SK-N-MC (cell line): ENCODE measurements around the gene CPLX1.

Experiments
- DNase-seq: peaks from one replicate; pipeline ENCODE4 v3.0.0-alpha.2; 2011; ENCODE audit warnings: low read depth, low spot score
- H3K27ac ChIP-seq: fragments of 200-600 bp; sonication (generic); 2 replicates; pipeline ENCODE4 v1.5.1; 2016; ENCODE audit warnings: mixed run types
- H3K36me3 ChIP-seq: fragments of 200-600 bp; sonication (generic); 2 replicates; pipeline ENCODE4 v1.6.1; 2017; ENCODE audit warnings: antibody characterized with exemption, low read length, mixed read lengths; ENCODE audit not compliant: insufficient read depth
- H3K4me3 ChIP-seq: fragments of 200-600 bp; sonication (generic); 2 replicates; pipeline ENCODE4 v1.5.1; 2016
- H3K9ac ChIP-seq: fragments of 200-600 bp; sonication (generic); 2 replicates; pipeline ENCODE4 v1.8.0; 2017; ENCODE audit warnings: mixed run types, mixed read lengths; ENCODE audit not compliant: insufficient read length
- H3K9me3 ChIP-seq: fragments of 200-600 bp; sonication (generic); 2 replicates; pipeline ENCODE4 v1.6.1; 2017; ENCODE audit warnings: low read depth, mild to moderate bottlenecking, antibody characterized with exemption, low read length, moderate library complexity, mixed read lengths
- EZH2 ChIP-seq: fragments of 200-600 bp; sonication (generic); IDR thresholded peaks from one replicate; pipeline ENCODE4 v1.6.1; 2017; ENCODE audit warnings: antibody characterized with exemption
- FOXP2 ChIP-seq: optimal IDR thresholded peaks from 2 replicates; pipeline ENCODE3; 2011; ENCODE audit warnings: mild to moderate bottlenecking, moderate library complexity; ENCODE audit not compliant: insufficient read depth; ENCODE audit errors: extremely low read length, control extremely low read depth
- POLR2AphosphoS5 ChIP-seq: IDR thresholded peaks from 2 replicates; pipeline ENCODE4 v1.6.1; 2012; ENCODE audit warnings: mild to moderate bottlenecking, low read depth, low read length, borderline replicate concordance

The CPLX1 gene

GRCh38 chr4:833156-833555, 7.2 kb upstream of the CPLX1 start:
- TF ChIP-seq POLR2AphosphoS5 (no peak), FOXP2 (no peak), EZH2 (no peak)
- Histone ChIP-seq H3K4me3 (no peak overlapping the region), H3K9me3 (no peaks in the 10 kb centered on the region), H3K27ac (no peak overlapping the region), H3K9ac (no peak overlapping the region), H3K36me3 (no peaks in the 10 kb centered on the region)
- no peak for DNase-seq

DNA sequence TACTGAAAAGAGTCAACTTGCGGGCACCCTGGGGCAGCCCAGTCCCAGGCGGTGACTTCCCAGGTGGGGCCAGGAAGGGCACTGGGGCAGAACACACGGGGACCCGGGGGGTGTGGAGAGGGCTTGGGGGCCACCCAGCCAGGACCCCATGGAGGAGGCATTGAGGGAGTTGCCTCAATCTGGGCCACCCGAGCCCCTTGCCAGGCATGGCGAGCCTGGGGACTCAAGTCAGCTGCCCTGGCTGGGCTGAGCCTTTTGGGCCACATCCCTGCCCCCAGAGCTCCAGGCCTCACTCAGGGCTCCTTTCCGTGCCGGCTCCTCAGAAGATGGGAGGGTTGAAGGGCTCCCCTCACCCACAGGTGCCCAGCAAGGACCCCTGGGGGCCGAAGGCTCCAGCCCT, 6.6 kb upstream of the CPLX1 start:
- Histone ChIP-seq H3K9me3 (no peaks in the 10 kb centered on the region), H3K4me3 (no peak overlapping the region), H3K27ac (no peak overlapping the region), H3K36me3 (no peaks in the 10 kb centered on the region), H3K9ac (no peak overlapping the region)
- TF ChIP-seq POLR2AphosphoS5 = no peak
- no peak for DNase-seq

DNA sequence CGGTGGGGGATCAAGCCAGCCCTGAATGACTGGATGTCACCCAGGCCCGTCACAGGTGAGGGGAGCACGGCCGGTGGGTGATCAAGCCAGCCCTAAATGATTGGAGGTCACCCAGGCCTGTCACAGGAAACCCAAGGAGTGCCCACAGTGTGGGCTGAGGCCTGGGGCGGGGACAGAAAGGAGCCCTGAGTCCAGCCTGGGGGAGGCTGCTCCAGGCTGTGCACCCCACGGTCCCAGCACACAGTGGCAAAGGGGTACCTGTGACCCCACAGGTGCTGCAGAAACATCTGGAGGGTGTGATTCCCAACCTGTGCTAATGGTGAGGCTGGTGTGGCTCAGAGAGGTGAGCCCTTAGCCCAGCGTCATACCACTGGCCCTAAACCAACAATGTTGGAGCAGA, 6.2 kb upstream of the CPLX1 start:
- Histone ChIP-seq H3K27ac (no peak overlapping the region), H3K9me3 (no peaks in the 10 kb centered on the region), H3K4me3 (no peak overlapping the region), H3K9ac (no peak overlapping the region), H3K36me3 (no peaks in the 10 kb centered on the region)
- no peak for DNase-seq
- TF ChIP-seq FOXP2 = no peak
- no peak for TF ChIP-seq EZH2
- no peak for TF ChIP-seq POLR2AphosphoS5

- H3K27ac ChIP-seq = no peak overlapping the region
- no peak overlapping the region for H3K9ac ChIP-seq
- no peak overlapping the region for H3K4me3 ChIP-seq
- H3K9me3 ChIP-seq = no peaks in the 10 kb centered on the region
- no peak for DNase-seq
- H3K36me3 ChIP-seq = no peaks in the 10 kb centered on the region
- TF ChIP-seq POLR2AphosphoS5 = no peak
- TF ChIP-seq EZH2 = no peak
- no peak for TF ChIP-seq FOXP2
Observed at GRCh38 chr4:831483-831805, 5.5 kb upstream of the CPLX1 start.

DNA sequence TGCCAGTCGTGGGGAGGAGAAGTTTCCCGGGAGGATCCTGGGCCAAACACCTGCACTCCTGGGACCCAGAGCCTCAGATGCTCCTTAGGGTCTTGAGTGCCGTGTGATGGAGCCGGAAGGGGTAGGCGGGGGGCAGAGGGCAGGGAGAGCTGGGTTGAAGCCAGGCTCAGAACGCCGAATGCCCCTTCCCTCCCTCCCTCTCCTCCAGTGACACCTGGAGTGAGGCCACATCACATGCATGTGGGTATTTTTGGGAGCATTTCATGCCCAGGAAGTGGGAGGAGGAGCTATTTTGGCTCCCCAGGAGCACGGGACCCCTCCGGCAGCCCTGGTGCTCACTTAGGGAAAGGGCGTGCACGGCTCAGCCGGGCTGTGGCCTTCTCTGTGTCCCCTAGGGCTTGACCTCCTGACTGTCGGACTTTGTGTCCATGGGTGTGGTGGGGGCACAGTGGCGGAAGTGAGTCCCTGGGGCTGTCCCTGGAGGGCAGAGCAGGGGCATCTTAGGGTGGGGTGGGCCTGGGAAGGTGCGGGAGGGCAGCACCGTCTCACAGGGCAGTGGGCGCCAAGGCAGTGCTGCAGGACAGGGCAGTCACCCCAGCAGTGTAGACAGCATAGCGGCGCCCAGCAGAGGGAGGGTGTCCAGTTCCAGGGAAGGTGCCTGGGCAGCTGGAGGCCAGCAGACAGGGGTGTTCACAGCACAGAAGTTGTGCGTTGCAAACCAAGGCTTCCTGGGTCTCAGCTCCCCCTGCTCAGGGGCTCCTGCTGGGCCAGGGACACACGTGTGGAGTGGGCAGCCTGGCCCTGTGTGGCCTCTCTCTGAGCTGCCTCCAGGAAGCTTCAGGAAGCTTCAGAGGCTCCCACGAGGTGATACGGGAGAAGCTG, 4.9 kb upstream of the CPLX1 start:
- no peaks in the 10 kb centered on the region for H3K36me3 ChIP-seq
- H3K4me3 ChIP-seq = no peak overlapping the region
- no peak for DNase-seq
- no peak overlapping the region for H3K27ac ChIP-seq
- TF ChIP-seq FOXP2 (no peak), EZH2 (no peak), POLR2AphosphoS5 (no peak)
- no peak overlapping the region for H3K9ac ChIP-seq
- H3K9me3 ChIP-seq = no peaks in the 10 kb centered on the region

DNA sequence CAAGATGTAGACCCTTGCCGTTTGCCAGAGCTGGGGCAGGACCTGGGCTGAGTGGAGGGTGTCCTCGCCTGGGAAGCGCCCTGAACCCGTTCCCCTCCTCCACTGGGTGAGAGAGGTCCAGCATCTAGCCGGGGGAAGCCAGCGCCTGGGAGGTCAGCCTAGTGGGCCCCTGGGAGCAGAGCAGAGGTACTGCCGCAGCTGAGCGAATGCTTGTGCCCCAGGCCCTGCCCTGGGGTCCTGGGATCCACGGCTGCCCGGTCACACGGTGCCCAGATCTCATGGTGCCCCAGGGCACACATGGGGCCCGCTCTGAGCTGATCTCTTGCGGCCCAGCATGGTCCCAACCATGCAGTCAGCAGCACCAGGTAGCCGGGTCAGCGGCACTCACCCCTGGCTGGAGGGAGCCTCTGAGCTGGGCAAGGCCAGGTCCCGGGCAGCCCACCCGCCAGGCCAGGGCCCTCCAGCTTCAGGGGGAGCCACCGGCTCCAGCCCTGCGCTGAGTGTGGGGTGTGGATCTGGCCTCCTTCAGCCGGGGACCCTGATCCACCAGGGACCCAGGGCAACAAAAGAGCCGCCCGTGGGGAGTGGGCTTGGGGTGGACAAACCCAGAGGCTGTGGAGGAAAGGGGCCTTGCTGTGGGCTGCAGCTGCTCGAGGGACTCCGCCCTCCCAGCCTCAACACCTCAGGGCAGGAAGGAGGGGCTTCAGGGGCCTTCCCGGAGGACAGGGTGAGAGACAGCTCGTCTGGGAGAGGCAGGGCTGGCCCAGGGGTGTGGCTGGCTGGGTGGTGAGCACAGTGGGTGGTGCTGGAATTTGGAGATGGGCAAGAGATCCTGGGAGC, 4.1 kb upstream of the CPLX1 start:
- no peaks in the 10 kb centered on the region for H3K9me3 ChIP-seq
- DNase-seq = no peak
- no peak overlapping the region for H3K27ac ChIP-seq
- no peak for TF ChIP-seq FOXP2
- TF ChIP-seq POLR2AphosphoS5 = no peak
- TF ChIP-seq EZH2 = no peak
- H3K36me3 ChIP-seq = no peaks in the 10 kb centered on the region
- H3K9ac ChIP-seq = no peak overlapping the region
- H3K4me3 ChIP-seq = no peak overlapping the region

DNA sequence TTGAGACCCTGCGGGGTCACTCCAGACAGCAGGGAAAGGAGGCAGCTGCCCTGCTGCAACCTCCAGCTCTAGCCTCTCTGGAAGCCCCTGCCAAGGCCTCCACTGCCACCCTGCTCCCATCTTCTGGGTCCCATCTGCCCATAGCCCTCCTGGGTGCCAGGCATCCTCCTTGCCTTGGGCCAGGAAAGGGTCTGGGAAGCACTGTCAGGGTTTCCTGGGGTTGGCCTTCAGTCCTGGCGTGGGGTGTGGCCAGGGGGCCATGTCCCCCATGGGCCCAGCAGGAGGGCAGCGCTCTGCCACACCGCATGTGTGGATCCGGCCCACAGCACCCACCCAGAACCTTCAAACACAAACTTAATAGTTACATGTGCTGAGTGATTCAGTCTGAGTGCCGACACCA, 3.4 kb upstream of the CPLX1 start:
- no peaks in the 10 kb centered on the region for H3K9me3 ChIP-seq
- H3K36me3 ChIP-seq = no peaks in the 10 kb centered on the region
- no peak for DNase-seq
- no peak for TF ChIP-seq FOXP2
- no peak overlapping the region for H3K4me3 ChIP-seq
- H3K27ac ChIP-seq = no peak overlapping the region
- no peak overlapping the region for H3K9ac ChIP-seq

- Histone ChIP-seq H3K36me3 (no peaks in the 10 kb centered on the region), H3K9ac (no peak overlapping the region), H3K27ac (no peak overlapping the region), H3K9me3 (no peaks in the 10 kb centered on the region), H3K4me3 (no peak overlapping the region)
- no peak for DNase-seq
- no peak for TF ChIP-seq EZH2
Observed at GRCh38 chr4:828641-829271, 2.8 kb upstream of the CPLX1 start.
